GM18873 (cell line): ENCODE results near the gene PRSS12.
"Not testable (repeated sequence)": the region's sequence is repeated elsewhere in the genome, so short reads cannot be mapped to it uniquely, and the experiment has no call there.

Experiments
- ATAC-seq: cut with Tn5 transposase; IDR thresholded peaks from one replicate; pipeline ENCODE4 v1.9.1; 2021; ENCODE audit warnings: mild to moderate bottlenecking, moderate library complexity, moderate number of reproducible peaks; ENCODE audit not compliant: unreplicated experiment, low FRiP score

The PRSS12 gene

GRCh38 chr4:118280501-118281218, 72.1 kb downstream of the PRSS12 start:
- ATAC-seq, result peak; percentile 24

DNA sequence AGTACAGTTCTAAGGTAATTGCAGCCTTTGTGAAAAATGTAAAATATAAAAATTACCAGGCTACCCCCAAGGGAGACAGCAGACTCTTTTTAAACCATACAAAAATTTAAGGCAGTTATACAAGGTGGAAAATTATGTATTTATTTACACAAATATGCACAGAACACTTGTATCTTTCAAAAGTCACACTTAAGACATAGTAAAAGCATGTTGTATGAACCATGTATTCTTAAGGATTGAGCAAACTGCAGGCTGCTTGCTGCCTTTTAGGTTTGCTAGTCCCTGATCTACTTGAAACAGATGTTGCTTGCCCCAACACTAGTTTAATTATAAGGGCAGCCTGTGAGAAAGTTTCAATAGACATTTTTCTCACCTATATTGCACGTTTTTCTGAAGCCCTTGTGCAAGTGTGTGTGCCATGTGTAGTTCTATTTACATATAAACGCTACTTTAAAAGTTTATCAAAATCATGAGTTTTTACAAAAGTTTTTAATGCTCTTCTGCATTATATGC, 72.8 kb downstream of the PRSS12 start:
- no peak for ATAC-seq

GRCh38 chr4:118279328-118279727, 73.5 kb downstream of the PRSS12 start:
- ATAC-seq, result no peak

DNA sequence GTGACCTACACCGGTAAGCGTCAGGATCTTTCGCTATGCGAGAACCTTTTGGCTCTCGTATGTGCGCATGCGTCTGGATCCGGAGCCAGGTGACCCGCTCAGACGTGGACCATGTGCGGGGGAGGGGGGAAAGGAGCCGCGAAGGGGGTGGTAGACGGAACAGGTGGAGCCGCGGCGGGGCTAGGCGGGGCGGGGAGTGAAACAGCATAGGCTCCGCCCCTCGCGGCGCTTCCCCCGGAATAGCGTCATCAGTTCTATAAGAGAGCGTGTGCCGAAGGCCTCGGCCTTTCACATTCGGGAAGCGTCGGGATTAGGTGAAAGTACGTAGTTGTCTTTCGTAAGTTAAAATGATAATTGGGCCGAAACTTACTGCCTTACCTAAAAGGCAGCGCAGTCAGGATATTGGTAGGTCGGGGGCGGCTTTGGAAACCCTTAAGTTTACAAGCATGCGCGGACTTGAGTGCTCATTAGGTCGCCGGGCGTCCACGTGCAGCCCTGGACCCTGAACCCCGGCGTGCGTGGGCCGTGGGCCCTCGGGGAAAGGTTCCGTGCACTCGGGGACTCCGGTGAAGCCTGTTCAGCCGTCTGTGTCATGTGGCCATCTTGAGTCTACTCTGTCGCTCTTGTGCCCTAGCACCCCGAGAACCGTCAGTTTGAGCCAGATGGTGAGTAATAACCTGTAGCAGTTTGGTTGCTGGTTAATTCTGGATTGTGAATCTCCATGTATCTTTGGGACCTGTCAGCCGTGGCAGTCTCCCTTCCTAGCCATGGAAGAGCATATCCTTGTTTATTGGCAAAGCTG, 74.1 kb downstream of the PRSS12 start:
- peak; percentile 81 for ATAC-seq

DNA sequence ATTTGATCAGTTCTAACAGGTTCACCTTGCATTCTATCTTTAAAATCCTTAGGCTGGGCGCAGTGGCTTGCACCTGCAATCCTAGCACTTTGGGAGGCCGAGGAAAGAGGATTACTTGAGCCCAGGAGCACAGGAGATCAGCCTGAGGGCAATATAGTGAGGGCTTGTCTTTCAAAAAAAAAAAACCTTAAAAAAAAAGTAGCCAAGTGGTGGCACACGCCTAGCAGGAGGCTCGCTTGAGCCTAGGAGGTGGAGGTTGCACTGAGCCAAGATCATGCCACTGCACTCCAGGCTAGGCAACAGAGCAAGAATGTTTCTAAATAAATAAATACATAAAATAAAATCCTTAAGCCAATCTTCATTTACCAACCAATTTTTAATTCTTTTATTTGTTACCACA, 75.6 kb downstream of the PRSS12 start:
- no peak for ATAC-seq

DNA sequence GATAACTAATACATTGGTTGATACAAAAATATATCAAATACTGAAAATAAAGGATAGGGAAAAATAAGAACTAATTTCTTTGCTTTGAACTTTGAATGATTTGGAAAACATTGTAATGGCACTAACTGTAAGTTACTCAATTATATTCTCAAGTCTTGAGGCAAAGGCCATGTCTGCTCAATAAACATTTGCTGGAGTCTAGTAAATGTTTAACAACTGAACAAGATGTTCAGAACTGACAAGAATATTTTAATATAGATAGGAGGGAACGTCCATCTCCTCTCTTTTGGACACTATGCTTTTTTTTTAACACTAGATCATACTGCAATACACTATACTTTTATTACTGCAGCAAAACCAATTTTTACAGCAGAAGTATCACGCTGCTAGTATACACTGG, 76.2 kb downstream of the PRSS12 start:
- no peak for ATAC-seq

DNA sequence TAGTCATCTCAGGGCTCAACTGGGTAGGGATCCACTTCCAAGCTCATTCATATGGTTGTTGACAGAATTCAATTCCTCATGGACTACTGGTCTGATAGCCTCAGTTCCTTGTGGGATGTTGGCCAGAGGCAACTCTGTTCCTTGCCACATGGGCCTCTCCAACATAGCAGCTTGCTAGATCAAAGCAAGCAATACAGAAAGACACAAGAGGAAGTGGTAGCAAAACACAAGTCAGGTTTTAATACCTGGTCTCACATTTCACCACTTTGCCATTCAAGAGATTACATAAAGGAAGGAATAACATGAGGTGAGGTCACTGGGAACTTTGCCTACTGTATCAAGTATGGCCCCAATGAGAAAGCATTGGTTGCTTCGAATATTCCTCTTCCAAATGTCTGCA, 79.2 kb downstream of the PRSS12 start:
- ATAC-seq, result no peak

GRCh38 chr4:118271788-118272187, 81.0 kb downstream of the PRSS12 start:
- ATAC-seq, result no peak

- ATAC-seq, result no peak
Measured at GRCh38 chr4:118270492-118270891, 82.3 kb downstream of the PRSS12 start.

DNA sequence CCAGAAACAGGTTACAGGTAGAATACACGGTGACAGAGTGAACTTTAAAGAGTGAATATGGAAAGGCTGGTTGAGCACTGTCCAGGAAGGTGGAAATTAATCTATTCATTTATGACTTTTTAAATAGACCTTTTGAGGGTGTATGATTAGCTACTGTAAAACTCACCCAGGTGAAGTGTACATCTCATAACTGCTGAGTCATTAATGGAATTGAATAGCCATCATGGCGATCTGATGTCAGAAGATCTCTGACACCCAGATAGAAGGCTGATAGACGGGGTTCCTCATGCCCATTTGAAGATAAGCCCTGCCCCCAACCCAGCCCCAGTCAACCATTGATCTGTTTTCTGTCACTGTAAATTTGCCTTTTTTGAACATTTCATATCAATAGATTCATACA, 84.0 kb downstream of the PRSS12 start:
- no peak for ATAC-seq

DNA sequence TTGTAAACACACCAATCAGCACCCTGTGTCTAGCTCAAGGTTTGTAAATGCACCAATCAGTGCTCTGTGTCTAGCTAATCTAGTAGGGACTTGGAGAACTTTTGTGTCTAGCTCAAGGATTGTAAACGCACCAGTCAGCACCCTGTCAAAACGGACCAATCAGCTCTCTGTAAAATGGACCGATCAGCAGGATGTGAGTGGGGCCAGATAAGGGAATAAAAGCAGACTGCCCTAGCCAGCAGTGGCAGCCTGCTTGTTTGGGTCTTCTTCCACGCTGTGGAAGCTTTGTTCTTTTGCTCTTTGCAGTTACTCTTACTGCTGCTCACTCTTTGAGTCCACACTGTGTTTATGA, 86.7 kb downstream of the PRSS12 start:
- not testable (repeated sequence) for ATAC-seq

DNA sequence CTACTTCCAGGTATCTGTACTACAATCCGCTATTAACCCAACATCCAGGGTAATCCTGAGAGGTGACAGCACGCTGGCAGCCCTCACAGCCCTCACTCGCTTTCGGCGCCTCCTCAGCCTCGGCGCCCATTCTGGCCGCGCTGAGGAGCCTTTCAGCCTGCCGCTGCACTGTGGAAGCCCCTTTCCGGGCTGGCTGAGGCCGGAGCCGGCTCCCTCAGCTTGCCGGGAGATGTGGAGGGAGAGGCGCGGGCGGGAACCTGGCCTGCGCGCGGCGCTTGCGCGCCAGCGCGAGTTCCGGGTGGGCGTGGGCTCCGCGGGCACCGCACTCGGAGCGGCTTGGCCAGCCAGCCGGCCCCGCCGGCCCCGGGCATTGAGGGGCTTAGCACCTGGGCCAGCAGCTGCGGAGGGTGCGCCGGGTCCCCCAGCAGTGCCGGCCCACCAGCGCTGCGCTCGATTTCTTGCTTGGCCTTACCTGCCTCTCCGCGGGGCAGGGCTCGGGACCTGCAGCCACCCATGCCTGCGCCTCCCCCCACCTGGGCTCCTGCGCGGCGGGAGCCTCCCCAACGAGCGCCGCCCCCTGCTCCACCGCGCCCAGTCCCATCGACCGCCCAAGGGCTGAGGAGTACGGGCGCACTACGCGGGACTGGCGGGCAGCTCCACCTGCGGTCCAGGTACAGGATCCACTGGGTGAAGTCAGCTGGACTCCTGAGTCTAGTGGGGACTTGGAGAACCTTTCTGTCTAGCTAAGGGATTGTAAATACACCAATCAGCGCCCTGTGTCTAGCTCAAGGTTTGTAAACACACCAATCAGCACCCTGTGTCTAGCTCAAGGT, 87.3 kb downstream of the PRSS12 start:
- no peak for ATAC-seq

DNA sequence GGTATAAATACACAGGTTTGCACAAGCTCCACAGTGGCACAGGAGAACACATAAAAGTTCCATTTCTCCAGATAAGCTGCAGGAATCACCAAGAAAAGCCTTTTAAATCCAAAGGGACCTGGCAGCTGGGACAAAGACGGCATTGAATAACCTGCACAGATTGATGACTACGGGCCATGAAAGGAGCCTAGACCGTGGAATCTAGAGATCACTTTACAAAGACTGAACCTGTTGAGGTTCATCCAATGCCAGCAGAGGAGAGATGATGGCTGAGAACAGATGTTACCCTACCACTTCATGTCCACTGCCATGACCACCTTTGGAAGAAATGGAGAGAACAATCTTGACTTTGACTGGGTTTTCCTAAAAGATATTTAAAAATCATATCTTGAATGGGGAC, 88.7 kb downstream of the PRSS12 start:
- ATAC-seq, result no peak

GRCh38 chr4:118260309-118260708, 92.5 kb downstream of the PRSS12 start:
- no peak for ATAC-seq

GRCh38 chr4:118259111-118259510, 93.7 kb downstream of the PRSS12 start:
- ATAC-seq, result no peak

DNA sequence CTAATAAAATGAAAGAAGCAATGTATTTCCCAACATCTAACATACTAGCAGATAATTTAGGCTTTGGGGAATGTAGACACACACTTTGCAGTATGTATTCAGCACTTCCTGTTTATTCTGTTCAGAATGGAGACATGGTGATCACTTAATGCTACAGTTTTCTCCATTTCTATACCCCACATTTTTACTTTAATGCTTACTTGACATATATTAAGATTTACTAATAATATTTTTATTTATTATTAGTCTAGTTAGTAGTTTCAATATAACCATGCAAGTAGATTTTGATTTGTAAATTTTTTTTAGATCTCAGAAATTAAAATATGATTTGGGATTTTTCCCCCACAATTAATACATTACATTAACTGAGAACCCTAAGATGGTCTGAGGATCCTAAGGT, 98.4 kb downstream of the PRSS12 start:
- no peak for ATAC-seq

DNA sequence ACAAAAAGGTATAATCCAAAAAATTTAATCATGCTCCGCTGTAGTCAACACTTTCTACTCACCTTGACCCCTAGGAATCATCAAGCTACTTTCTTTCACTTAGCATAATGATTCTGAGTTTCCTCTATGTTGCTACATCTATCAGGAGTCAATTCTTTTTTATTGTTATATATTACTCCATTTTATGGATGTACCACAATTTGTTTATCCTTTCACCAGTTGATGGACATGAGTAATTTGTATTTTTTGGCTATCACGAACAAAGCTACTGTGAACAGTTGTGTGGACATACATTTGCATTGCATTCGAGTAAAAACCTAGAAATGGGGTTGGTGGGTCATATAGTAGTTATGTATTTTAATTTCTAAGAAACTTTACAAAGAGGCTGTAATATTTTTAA, 102.9 kb downstream of the PRSS12 start:
- ATAC-seq, result no peak

DNA sequence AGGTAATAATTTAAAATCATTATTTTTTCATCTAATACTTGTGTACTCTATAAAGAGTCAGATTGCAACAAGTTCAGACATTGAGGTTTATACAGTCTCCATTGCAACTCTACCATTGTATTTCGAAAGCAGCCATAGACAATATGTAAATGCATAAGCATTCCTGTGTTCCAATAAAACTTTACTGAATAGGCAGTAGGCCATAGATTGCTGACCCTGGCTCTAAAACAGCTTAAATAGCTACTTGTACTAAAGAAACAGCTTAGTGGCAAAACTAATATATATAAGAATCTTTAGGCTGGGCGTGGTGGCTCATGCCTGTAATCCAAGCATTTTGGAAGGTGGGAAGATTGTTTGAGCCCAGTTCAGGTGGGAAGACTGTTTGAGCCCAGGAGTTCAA, 115.3 kb downstream of the PRSS12 start:
- ATAC-seq, result no peak

DNA sequence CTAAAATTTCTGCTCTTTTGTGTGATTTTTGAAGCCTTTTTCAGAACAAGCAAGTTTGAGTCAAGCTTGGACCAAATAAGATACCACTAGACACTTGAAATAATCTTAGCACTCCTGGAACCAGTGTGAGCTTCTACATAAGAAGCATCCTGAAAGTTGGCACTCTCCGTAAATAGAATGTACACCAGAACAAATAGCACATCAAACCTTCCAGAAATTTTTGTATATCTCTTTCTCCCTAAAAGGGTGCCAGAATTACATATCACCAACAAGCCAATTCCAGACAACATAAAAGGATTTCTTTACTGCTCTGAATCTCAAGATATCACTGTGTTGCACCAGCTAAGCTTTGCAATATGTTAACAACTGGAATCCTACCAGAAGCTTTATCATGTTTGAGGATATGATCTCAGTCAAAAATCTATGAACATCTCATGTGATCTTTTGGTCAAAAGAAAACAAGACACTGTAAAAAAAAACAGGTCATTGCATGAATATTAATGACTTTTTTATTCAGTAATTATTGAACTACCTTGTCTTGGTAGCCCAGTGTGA, 117.2 kb downstream of the PRSS12 start:
- ATAC-seq, result no peak
